A673 (cell line): ENCODE measurements around the gene PDCD6IP. TPM values are rescaled to one million over a fixed set of nuclear protein-coding genes. Genes with fewer than 3 reads are reported as not detected.

ENCODE experiments used
- BruUV-seq: library from RNA; stranded (reverse); fragments of 400-500 nt; replicated peaks from 2 replicates; lab custom pipeline; 2021; lab: Mats Ljungman, UMichigan
- CTCF ChIA-PET: fragments of 300-600 bp; sonication (Branson Sonifier 250); formaldehyde crosslinking; loops from one replicate; lab custom pipeline; 2022; ENCODE audit warnings: antibody characterized with exemption; lab: Charles Lee
- POLR2A ChIA-PET: fragments of 300-600 bp; sonication (Branson Sonifier 250); formaldehyde crosslinking; loops from one replicate; lab custom pipeline; 2022; ENCODE audit warnings: antibody characterized with exemption; ENCODE audit not compliant: low non-redundant PET; lab: Charles Lee
- DNase-seq: peaks from one replicate; pipeline ENCODE4 v3.0.0-alpha.2; 2015; ENCODE audit warnings: low spot score
- H3K27ac ChIP-seq: fragments of 200-600 bp; sonication (generic); 2 replicates; pipeline ENCODE4 v1.5.1; 2016; ENCODE audit warnings: mixed run types, low read depth, mild to moderate bottlenecking, mixed read lengths, antibody characterized with exemption, low read length; ENCODE audit not compliant: poor library complexity, severe bottlenecking
- H3K27me3 ChIP-seq: fragments of 200-600 bp; sonication (generic); replicated peaks from 2 replicates; pipeline ENCODE4 v1.6.1; 2017; ENCODE audit warnings: mixed run types, low read depth, mild to moderate bottlenecking, mixed read lengths, antibody characterized with exemption, low read length; ENCODE audit not compliant: insufficient read depth, poor library complexity
- H3K36me3 ChIP-seq: fragments of 200-600 bp; sonication (generic); 2 replicates; pipeline ENCODE4 v1.6.1; 2016; ENCODE audit warnings: mixed run types, mild to moderate bottlenecking, mixed read lengths, antibody characterized with exemption, low read length; ENCODE audit not compliant: insufficient read depth, poor library complexity, severe bottlenecking
- H3K4me1 ChIP-seq: fragments of 200-600 bp; sonication (generic); 2 replicates; pipeline ENCODE4 v1.6.1; 2017; ENCODE audit warnings: mixed run types, mild to moderate bottlenecking, mixed read lengths, antibody characterized with exemption, low read length; ENCODE audit not compliant: insufficient read depth, poor library complexity, severe bottlenecking
- H3K4me3 ChIP-seq: fragments of 200-600 bp; sonication (generic); 2 replicates; pipeline ENCODE4 v1.5.1; 2016; ENCODE audit warnings: low read depth, mixed run types, mild to moderate bottlenecking, mixed read lengths, low read length; ENCODE audit not compliant: poor library complexity, severe bottlenecking
- H3K9me3 ChIP-seq: fragments of 200-600 bp; sonication (generic); 2 replicates; pipeline ENCODE4 v1.6.1; 2016; ENCODE audit warnings: mixed run types, low read depth, mild to moderate bottlenecking, mixed read lengths, antibody characterized with exemption, low read length; ENCODE audit not compliant: poor library complexity, severe bottlenecking
- CTCF ChIP-seq: fragments of 300-800, 200-600 bp; sonication (generic); conservative IDR thresholded peaks from 2 replicates; pipeline ENCODE4 v1.5.1; 2017; ENCODE audit warnings: low read depth, mild to moderate bottlenecking, antibody characterized with exemption, low read length, moderate library complexity, mixed read lengths
- EZH2 ChIP-seq: fragments of 200-600 bp; sonication (generic); IDR thresholded peaks from 2 replicates; pipeline ENCODE4 v1.6.1; 2017; ENCODE audit warnings: borderline replicate concordance, low read depth, mild to moderate bottlenecking, mixed read lengths, antibody characterized with exemption, low read length; ENCODE audit not compliant: poor library complexity, severe bottlenecking
- intact Hi-C: fragments of 100-400 bp; cut with micrococcal nuclease; formaldehyde crosslinking; loops from one replicate; pipeline ENCODE4 v1.10.0; 2022; ENCODE audit not compliant: unreplicated experiment
- total RNA-seq: library from RNA; stranded (reverse); gene quantifications from 2 replicates; pipeline ENCODE4 v1.2.3, GENCODE V29; 2021

Gene PDCD6IP
- total RNA-seq, 1 experiment from 2014 or later: 230 TPM

- Histone ChIP-seq H3K4me1 (peaks cover 4% of the 10 kb centered on the region), H3K36me3 (peaks cover 48% of the 10 kb centered on the region), H3K4me3 (no peak overlapping the region), H3K27me3 (no peaks in the 10 kb centered on the region), H3K9me3 (no peaks in the 10 kb centered on the region), H3K27ac (no peak overlapping the region)
- TF ChIP-seq CTCF: no peak
- TF ChIP-seq EZH2: no peak
- BruUV-seq: no TSS peak
- ChIA-PET POLR2A (no interaction called here), CTCF (no interaction called here)
- intact Hi-C loops: no loop called here
- DNase-seq: no peak
Measured at GRCh38 chr3:33823821-33824220, 25.4 kb downstream of the PDCD6IP start.

- TF ChIP-seq EZH2 (no peak), CTCF (no peak)
- Histone ChIP-seq H3K27me3 (no peaks in the 10 kb centered on the region), H3K4me3 (no peak overlapping the region), H3K36me3 (peaks cover 56% of the 10 kb centered on the region), H3K27ac (no peak overlapping the region), H3K4me1 (peaks cover 4% of the 10 kb centered on the region), H3K9me3 (no peaks in the 10 kb centered on the region)
- CTCF ChIA-PET: no interaction called here
- no TSS peak for BruUV-seq
- POLR2A ChIA-PET: no interaction called here
- no peak for DNase-seq
- intact Hi-C loops: no loop called here
Measured at GRCh38 chr3:33825111-33825510, 26.7 kb downstream of the PDCD6IP start.

- intact Hi-C loops: no loop called here
- no TSS peak for BruUV-seq
Measured at GRCh38 chr3:33826206-33826605, 27.8 kb downstream of the PDCD6IP start.

More at GRCh38 chr3:33826206-33826605, 27.8 kb downstream of the PDCD6IP start:
- ChIA-PET POLR2A (no interaction called here), CTCF (no interaction called here)
- H3K4me3 ChIP-seq: no peak overlapping the region
- no peaks in the 10 kb centered on the region for H3K27me3 ChIP-seq
- no peaks in the 10 kb centered on the region for H3K9me3 ChIP-seq
- DNase-seq: no peak
- no peak for TF ChIP-seq CTCF
- no peak for TF ChIP-seq EZH2
- H3K27ac ChIP-seq: no peak overlapping the region
- peaks cover 56% of the 10 kb centered on the region for H3K36me3 ChIP-seq
- H3K4me1 ChIP-seq: peaks cover 4% of the 10 kb centered on the region
